ENCODE data around the gene TLK1. TPM values are rescaled to one million over a fixed set of nuclear protein-coding genes. Genes with fewer than 3 reads are reported as not detected.
A peak's percentile ranks its signal among the peaks of the same experiment; 100 is the strongest.

TLK1 gene
- total and polyA plus RNA-seq, 9 of the 15 experiments (the other 6 are each of a cell fraction or from before 2014, with no cell fraction given) = 20.2 to 101 (median 40.5) TPM

DNA sequence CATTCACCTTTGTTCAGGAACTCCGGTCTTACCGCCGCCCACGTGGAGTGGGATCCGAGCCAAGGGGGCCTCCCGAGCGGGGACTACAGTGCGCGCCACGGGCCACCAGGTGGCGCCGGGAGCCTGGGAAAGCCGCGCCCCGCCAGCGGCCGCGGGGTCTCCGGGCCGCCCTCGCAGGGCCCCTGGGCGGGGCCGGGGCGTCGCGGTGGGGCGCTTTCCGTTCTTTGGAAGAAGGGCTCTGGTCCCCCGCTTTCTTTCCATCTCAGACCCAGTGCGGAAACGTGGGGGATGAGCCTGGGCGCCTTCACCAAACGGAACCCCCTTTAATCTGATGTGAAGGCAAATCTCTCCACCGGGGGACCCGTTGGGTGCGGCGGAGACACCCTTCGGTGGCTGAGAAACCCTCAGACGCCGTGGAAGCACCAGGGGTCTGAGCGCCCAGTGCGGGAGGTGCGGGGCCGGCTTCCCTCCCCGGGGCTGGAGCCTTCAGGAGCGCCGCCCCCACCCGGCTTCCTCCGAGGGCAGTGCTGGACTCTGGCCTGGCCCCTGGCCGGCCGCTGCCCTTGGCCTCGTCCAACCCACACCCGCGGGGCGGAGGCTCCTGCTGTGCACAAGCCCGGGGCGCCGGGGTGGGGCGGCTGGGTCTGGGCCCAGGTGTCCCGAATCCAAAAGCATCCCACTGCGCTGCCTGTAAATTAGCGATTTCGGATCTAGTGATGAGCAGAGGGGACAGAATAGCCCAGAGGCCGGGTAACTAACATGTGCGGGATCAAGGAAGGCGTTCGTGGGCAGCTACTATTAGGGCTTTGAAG, 187.0 kb downstream of the TLK1 start (continued):
- TF ChIP-seq, protein P1, sequence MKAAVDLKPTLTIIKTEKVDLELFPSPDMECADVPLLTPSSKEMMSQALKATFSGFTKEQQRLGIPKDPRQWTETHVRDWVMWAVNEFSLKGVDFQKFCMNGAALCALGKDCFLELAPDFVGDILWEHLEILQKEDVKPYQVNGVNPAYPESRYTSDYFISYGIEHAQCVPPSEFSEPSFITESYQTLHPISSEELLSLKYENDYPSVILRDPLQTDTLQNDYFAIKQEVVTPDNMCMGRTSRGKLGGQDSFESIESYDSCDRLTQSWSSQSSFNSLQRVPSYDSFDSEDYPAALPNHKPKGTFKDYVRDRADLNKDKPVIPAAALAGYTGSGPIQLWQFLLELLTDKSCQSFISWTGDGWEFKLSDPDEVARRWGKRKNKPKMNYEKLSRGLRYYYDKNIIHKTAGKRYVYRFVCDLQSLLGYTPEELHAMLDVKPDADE (conservative IDR thresholded peaks at IDR 0.05; ENCODE audit: control insufficient read depth, low read depth, low read length) = no peak; the same call in 1 of the 2 replicates
- TF ChIP-seq HLTF (IDR thresholded peaks at IDR 0.05) (no peak), ARID4B (CRISPR knock-in tag; IDR thresholded peaks at IDR 0.05) (peak; percentile 63; the same call in 1 of the 2 replicates), E2F1 (CRISPR knock-in tag; IDR thresholded peaks at IDR 0.05) (no peak)
- TF ChIP-seq, protein P2, sequence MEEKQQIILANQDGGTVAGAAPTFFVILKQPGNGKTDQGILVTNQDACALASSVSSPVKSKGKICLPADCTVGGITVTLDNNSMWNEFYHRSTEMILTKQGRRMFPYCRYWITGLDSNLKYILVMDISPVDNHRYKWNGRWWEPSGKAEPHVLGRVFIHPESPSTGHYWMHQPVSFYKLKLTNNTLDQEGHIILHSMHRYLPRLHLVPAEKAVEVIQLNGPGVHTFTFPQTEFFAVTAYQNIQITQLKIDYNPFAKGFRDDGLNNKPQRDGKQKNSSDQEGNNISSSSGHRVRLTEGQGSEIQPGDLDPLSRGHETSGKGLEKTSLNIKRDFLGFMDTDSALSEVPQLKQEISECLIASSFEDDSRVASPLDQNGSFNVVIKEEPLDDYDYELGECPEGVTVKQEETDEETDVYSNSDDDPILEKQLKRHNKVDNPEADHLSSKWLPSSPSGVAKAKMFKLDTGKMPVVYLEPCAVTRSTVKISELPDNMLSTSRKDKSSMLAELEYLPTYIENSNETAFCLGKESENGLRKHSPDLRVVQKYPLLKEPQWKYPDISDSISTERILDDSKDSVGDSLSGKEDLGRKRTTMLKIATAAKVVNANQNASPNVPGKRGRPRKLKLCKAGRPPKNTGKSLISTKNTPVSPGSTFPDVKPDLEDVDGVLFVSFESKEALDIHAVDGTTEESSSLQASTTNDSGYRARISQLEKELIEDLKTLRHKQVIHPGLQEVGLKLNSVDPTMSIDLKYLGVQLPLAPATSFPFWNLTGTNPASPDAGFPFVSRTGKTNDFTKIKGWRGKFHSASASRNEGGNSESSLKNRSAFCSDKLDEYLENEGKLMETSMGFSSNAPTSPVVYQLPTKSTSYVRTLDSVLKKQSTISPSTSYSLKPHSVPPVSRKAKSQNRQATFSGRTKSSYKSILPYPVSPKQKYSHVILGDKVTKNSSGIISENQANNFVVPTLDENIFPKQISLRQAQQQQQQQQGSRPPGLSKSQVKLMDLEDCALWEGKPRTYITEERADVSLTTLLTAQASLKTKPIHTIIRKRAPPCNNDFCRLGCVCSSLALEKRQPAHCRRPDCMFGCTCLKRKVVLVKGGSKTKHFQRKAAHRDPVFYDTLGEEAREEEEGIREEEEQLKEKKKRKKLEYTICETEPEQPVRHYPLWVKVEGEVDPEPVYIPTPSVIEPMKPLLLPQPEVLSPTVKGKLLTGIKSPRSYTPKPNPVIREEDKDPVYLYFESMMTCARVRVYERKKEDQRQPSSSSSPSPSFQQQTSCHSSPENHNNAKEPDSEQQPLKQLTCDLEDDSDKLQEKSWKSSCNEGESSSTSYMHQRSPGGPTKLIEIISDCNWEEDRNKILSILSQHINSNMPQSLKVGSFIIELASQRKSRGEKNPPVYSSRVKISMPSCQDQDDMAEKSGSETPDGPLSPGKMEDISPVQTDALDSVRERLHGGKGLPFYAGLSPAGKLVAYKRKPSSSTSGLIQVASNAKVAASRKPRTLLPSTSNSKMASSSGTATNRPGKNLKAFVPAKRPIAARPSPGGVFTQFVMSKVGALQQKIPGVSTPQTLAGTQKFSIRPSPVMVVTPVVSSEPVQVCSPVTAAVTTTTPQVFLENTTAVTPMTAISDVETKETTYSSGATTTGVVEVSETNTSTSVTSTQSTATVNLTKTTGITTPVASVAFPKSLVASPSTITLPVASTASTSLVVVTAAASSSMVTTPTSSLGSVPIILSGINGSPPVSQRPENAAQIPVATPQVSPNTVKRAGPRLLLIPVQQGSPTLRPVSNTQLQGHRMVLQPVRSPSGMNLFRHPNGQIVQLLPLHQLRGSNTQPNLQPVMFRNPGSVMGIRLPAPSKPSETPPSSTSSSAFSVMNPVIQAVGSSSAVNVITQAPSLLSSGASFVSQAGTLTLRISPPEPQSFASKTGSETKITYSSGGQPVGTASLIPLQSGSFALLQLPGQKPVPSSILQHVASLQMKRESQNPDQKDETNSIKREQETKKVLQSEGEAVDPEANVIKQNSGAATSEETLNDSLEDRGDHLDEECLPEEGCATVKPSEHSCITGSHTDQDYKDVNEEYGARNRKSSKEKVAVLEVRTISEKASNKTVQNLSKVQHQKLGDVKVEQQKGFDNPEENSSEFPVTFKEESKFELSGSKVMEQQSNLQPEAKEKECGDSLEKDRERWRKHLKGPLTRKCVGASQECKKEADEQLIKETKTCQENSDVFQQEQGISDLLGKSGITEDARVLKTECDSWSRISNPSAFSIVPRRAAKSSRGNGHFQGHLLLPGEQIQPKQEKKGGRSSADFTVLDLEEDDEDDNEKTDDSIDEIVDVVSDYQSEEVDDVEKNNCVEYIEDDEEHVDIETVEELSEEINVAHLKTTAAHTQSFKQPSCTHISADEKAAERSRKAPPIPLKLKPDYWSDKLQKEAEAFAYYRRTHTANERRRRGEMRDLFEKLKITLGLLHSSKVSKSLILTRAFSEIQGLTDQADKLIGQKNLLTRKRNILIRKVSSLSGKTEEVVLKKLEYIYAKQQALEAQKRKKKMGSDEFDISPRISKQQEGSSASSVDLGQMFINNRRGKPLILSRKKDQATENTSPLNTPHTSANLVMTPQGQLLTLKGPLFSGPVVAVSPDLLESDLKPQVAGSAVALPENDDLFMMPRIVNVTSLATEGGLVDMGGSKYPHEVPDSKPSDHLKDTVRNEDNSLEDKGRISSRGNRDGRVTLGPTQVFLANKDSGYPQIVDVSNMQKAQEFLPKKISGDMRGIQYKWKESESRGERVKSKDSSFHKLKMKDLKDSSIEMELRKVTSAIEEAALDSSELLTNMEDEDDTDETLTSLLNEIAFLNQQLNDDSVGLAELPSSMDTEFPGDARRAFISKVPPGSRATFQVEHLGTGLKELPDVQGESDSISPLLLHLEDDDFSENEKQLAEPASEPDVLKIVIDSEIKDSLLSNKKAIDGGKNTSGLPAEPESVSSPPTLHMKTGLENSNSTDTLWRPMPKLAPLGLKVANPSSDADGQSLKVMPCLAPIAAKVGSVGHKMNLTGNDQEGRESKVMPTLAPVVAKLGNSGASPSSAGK (IDR thresholded peaks at IDR 0.05) = peak; percentile 65

Data from K562 (cell line).